IMR-90 (cell line): ENCODE measurements around the gene SHISA2. TPM values are rescaled to one million over a fixed set of nuclear protein-coding genes. Genes with fewer than 3 reads are reported as not detected.

Source experiments
- ATAC-seq: fragments of 200-7000 bp; cut with Tn5 transposase; 2 replicates; pipeline ENCODE4 v1.9.1; 2020; ENCODE audit warnings: low read depth, mild to moderate bottlenecking, moderate library complexity
- BruUV-seq: library from RNA; stranded (reverse); fragments of 400-500 nt; replicated peaks from 2 replicates; lab custom pipeline; 2021; lab: Mats Ljungman, UMichigan
- CTCF ChIA-PET: fragments of 300-600 bp; formaldehyde crosslinking; extraction: SDS; loops from one replicate; lab custom pipeline; 2021; ENCODE audit warnings: antibody characterized with exemption; lab: Yijun Ruan, JAX
- POLR2A ChIA-PET: fragments of 300-600 bp; sonication (Branson Sonifier 250); formaldehyde crosslinking; loops from one replicate; lab custom pipeline; 2022; ENCODE audit warnings: antibody characterized with exemption; ENCODE audit not compliant: unreplicated experiment; lab: Charles Lee
- DNase-seq: peaks from one replicate; pipeline ENCODE4 v3.0.0; 2013
- H2AFZ ChIP-seq: replicated peaks from 2 replicates; pipeline ENCODE3; 2013; ENCODE audit warnings: low read length, mild to moderate bottlenecking; ENCODE audit not compliant: poor library complexity
- H2AK5ac ChIP-seq: 2 replicates; pipeline ENCODE4 v1.6.1; 2013; ENCODE audit warnings: low read depth, low read length, inconsistent platforms
- H2AK9ac ChIP-seq: replicated peaks from 2 replicates; pipeline ENCODE3; 2013; ENCODE audit warnings: mild to moderate bottlenecking, low read depth, low read length, moderate library complexity; ENCODE audit not compliant: poor library complexity
- H2BK120ac ChIP-seq: 2 replicates; pipeline ENCODE4 v1.6.1; 2013; ENCODE audit warnings: low read depth, low read length, inconsistent platforms
- H2BK15ac ChIP-seq: 3 replicates; pipeline ENCODE4 v1.6.1; 2013; ENCODE audit warnings: low read depth, low read length, inconsistent platforms
- H2BK20ac ChIP-seq: 2 replicates; pipeline ENCODE4 v1.6.1; 2013; ENCODE audit warnings: low read depth, mild to moderate bottlenecking, inconsistent platforms, low read length, moderate library complexity
- H2BK5ac ChIP-seq: 2 replicates; pipeline ENCODE4 v1.6.1; 2013; ENCODE audit warnings: mild to moderate bottlenecking, low read depth, low read length, inconsistent platforms; ENCODE audit not compliant: poor library complexity, severe bottlenecking
- H3K14ac ChIP-seq: replicated peaks from 2 replicates; pipeline ENCODE4 v1.6.1; 2013; ENCODE audit warnings: low read depth, low read length, inconsistent platforms
- H3K18ac ChIP-seq: 2 replicates; pipeline ENCODE4 v1.6.1; 2013; ENCODE audit warnings: low read depth, low read length, control low read depth
- H3K23ac ChIP-seq: 2 replicates; pipeline ENCODE4 v1.6.1; 2013; ENCODE audit warnings: low read depth, low read length, inconsistent platforms
- H3K27ac ChIP-seq: 2 replicates; pipeline ENCODE4 v1.5.1; 2013; ENCODE audit warnings: mild to moderate bottlenecking, control low read depth, low read length; ENCODE audit not compliant: insufficient read depth
- H3K27me3 ChIP-seq: 2 replicates; pipeline ENCODE4 v1.6.1; 2013; ENCODE audit warnings: low read length; ENCODE audit not compliant: control insufficient read depth, insufficient read depth
- H3K36me3 ChIP-seq: 2 replicates; pipeline ENCODE4 v1.6.1; 2013; ENCODE audit warnings: low read length, mixed read lengths; ENCODE audit not compliant: control insufficient read depth, insufficient read depth
- H3K4ac ChIP-seq: 2 replicates; pipeline ENCODE4 v1.6.1; 2013; ENCODE audit warnings: low read depth, low read length, inconsistent platforms
- H3K4me1 ChIP-seq: 2 replicates; pipeline ENCODE4 v1.6.1; 2013; ENCODE audit warnings: low read length, mixed read lengths; ENCODE audit not compliant: control insufficient read depth, insufficient read depth
- H3K4me2 ChIP-seq: 2 replicates; pipeline ENCODE4 v1.6.1; 2013; ENCODE audit warnings: low read depth, mild to moderate bottlenecking, control low read depth, low read length, moderate library complexity
- H3K4me3 ChIP-seq: 2 replicates; pipeline ENCODE4 v1.5.1; 2013; ENCODE audit warnings: low read depth, mild to moderate bottlenecking, control low read depth, low read length, moderate library complexity; ENCODE audit not compliant: insufficient read depth
- H3K56ac ChIP-seq: 2 replicates; pipeline ENCODE4 v1.6.1; 2013; ENCODE audit warnings: low read length, inconsistent platforms; ENCODE audit not compliant: insufficient read depth; ENCODE audit errors: extremely low read depth
- H3K79me1 ChIP-seq, 2 experiments: 2 replicates each; pipeline ENCODE4 v1.6.1; 2013; ENCODE audit warnings: low read length in 2 of 2, inconsistent platforms in 1 of 2, low read depth in 1 of 2
- H3K9ac ChIP-seq: 2 replicates; pipeline ENCODE4 v1.6.1; 2013; ENCODE audit warnings: low read depth, low read length, control low read depth
- H3K9me1 ChIP-seq: 2 replicates; pipeline ENCODE4 v1.6.1; 2013; ENCODE audit warnings: low read length, inconsistent platforms; ENCODE audit not compliant: insufficient read depth
- H3K9me3 ChIP-seq: 2 replicates; pipeline ENCODE4 v1.6.1; 2013; ENCODE audit warnings: low read length; ENCODE audit not compliant: control insufficient read depth, insufficient read depth
- H4K20me1 ChIP-seq: 2 replicates; pipeline ENCODE4 v1.6.1; 2013; ENCODE audit warnings: low read length, inconsistent platforms; ENCODE audit not compliant: insufficient read depth
- H4K5ac ChIP-seq: 2 replicates; pipeline ENCODE4 v1.6.1; 2013; ENCODE audit warnings: mild to moderate bottlenecking, low read depth, low read length, control low read depth
- H4K8ac ChIP-seq, 2 experiments: 2 replicates each; pipeline ENCODE4 v1.6.1; 2013; ENCODE audit warnings: low read depth in 2 of 2, low read length in 2 of 2, control low read depth in 1 of 2, inconsistent platforms in 1 of 2
- H4K91ac ChIP-seq: 2 replicates; pipeline ENCODE4 v1.6.1; 2013; ENCODE audit warnings: low read depth, low read length, inconsistent platforms; ENCODE audit not compliant: insufficient read depth
- FOS ChIP-seq: fragments of 150-350 bp; IDR thresholded peaks from 2 replicates; pipeline ENCODE4 v1.6.1; 2016; ENCODE audit warnings: low read depth, low read length
- MAFK ChIP-seq: IDR thresholded peaks from 2 replicates; pipeline ENCODE4 v1.6.1; 2012; ENCODE audit warnings: low read depth, low read length, improper control_type of control experiment
- WGBS, 2 experiments: methylation state at CpG; one replicate each; pipeline versions ENCODE4 v1.1.5 to v1.1.7; 2013; ENCODE audit warnings: missing lambda C conversion rate in 2 of 2; ENCODE audit not compliant: insufficient read length in 1 of 2; ENCODE audit errors: extremely low coverage in 2 of 2; 5-methylcytosine and 5-hydroxymethylcytosine counted together
- dilution Hi-C: fragments of 300-500 bp; cut with HindIII; formaldehyde crosslinking; loops from one replicate; pipeline ENCODE4 v1.14.3; 2018; ENCODE audit warnings: low sequenced_read_pairs; ENCODE audit not compliant: unreplicated experiment
- in situ Hi-C: fragments of 300-500 bp; cut with MboI; formaldehyde crosslinking; loops from 3 replicates; pipeline ENCODE4 v1.14.3; 2019; ENCODE audit warnings: low sequenced_read_pairs, inconsistent platforms, mixed read lengths
- intact Hi-C: fragments of 100-400 bp; cut with micrococcal nuclease; formaldehyde crosslinking; loops from 2 replicates; pipeline ENCODE4 v1.10.0; 2022
- polyA plus RNA-seq, 3 experiments: library from polyadenylated mRNA; depleted of rRNA; stranded (reverse); fragments of >200 nt; gene quantifications; 2 replicates each; pipeline ENCODE4 v1.2.3, GENCODE V29; 2012; ENCODE audit warnings: low replicate concordance in 1 of 3
- total RNA-seq: library from RNA; depleted of rRNA; stranded (reverse); fragments of >200 nt; gene quantifications from 2 replicates; pipeline ENCODE4 v1.2.3, GENCODE V29; 2012

The SHISA2 gene
- total and polyA plus RNA-seq, 2 of the 4 experiments (the other 2 are of a cell fraction): not detected

DNA sequence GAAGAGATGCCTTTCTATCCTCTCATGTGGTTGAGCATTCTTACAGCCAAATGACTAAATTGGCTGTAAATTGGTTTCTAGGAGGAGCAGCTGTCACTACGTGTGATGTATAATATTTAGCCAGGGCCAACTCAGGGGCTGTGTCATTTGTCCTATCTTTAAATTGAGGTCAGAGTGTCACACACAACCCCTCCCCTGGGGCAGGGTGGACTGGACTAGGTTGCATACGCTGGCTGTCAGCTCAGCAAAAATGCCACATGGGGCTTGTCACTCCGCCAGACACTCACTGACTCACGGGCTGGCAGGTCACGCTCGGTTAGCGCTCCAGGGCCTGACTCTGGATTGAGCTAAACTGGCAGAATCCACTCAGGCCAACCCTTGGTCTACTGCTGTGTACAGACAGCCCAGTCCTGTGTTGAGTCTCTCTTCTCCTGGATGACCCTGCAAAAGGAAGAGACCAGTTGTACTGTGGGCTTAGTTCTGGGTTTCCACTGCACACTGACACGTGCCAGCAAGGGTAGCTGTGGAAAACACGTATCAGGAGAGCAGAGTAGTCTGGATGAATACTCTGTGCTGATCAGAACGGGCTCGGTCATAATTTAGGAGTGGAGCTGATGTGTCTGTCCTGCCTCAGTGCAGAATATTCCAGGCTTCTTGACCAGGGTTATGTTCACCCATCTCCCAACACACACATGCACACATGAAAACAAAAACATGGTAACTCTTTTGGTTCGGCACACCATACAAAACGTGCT lies 29.1 kb downstream of the SHISA2 start:
- no peak overlapping the region for H2AK9ac ChIP-seq
- H4K5ac ChIP-seq: no peak overlapping the region
- ATAC-seq (peak; percentile 65), DNase-seq (peak; percentile 47)
- in situ Hi-C loops: no loop called here
- BruUV-seq: no TSS peak
- H3K4me3 ChIP-seq: no peak overlapping the region
- intact Hi-C loops: no loop called here
- no peak overlapping the region for H2BK5ac ChIP-seq
- no peak overlapping the region for H3K18ac ChIP-seq
- no peak overlapping the region for H3K14ac ChIP-seq
- dilution Hi-C loops: no loop called here
- H3K23ac ChIP-seq: no peak overlapping the region
- 3% methylated on average over 7 of the region's 13 CpGs; no CpG with 5 or more reads in 1 of the 2 experiments for WGBS, 2 experiments
- H2BK15ac ChIP-seq: no peak overlapping the region
- no peaks in the 10 kb centered on the region for H3K27me3 ChIP-seq
- H2BK20ac ChIP-seq: no peak overlapping the region
- H3K9me3 ChIP-seq: no peaks in the 10 kb centered on the region
- no peak overlapping the region for H3K27ac ChIP-seq
- no peak overlapping the region for H3K4me2 ChIP-seq
- H3K4me1 ChIP-seq: no peaks in the 10 kb centered on the region
- H2AK5ac ChIP-seq: no peak overlapping the region
- H4K20me1 ChIP-seq: no peaks in the 10 kb centered on the region
- H4K8ac ChIP-seq: no peak overlapping the region
- peak; percentile 56; the same call in 1 of the 2 replicates for TF ChIP-seq MAFK
- no peak for TF ChIP-seq FOS
- peak overlapping the region; percentile 2 for H2AFZ ChIP-seq
- ChIA-PET POLR2A (no interaction called here), CTCF (no interaction called here)
- H3K4ac ChIP-seq: 0 out of 2 replicates have a peak overlapping the region, but pooled peaks have one; percentile 33
- no peak overlapping the region for H4K91ac ChIP-seq
- no peak overlapping the region for H3K56ac ChIP-seq
- no peak overlapping the region for H2BK120ac ChIP-seq
- H3K9ac ChIP-seq: no peak overlapping the region
- no peaks in the 10 kb centered on the region for H3K79me1 ChIP-seq
- H3K36me3 ChIP-seq: no peaks in the 10 kb centered on the region
- 0 out of 2 replicates have a peak, but pooled peaks cover 3% of the 10 kb centered on the region for H3K9me1 ChIP-seq
